Astrocyte (in vitro differentiated cells and primary cell): Measurements from ENCODE around the gene SUPT3H.

Experiments
- EZH2 ChIP-seq: IDR thresholded peaks from 2 replicates; pipeline ENCODE4 v1.6.1; 2012; ENCODE audit warnings: mild to moderate bottlenecking, low read length, inconsistent platforms; ENCODE audit not compliant: insufficient read depth
- TF ChIP-seq, protein P1 (sequence below): IDR thresholded peaks from 2 replicates; pipeline ENCODE4 v1.5.1; 2011; ENCODE audit warnings: low read depth, mild to moderate bottlenecking, inconsistent platforms, low read length, moderate library complexity; ENCODE audit not compliant: insufficient read depth

DNA sequence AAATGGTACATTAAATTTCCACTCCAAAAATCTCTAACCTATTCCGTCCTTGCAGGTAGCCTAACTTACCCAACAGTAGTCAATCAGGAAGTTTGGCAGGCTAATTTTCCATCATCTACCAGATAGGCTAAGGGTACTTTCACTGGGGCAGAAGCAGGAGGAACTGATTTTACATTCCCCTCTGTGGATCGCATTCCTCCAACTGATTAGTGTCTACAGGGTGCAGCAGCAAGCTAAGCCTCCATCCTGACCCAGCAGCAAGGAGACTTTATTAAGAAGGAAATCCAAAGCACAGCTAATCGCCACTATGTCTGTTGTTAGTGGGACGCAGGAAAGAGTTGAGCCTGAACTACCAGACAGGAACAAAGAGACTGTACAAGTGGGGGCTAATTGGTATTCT lies 192.8 kb downstream of the SUPT3H start:
- TF ChIP-seq, protein P1, sequence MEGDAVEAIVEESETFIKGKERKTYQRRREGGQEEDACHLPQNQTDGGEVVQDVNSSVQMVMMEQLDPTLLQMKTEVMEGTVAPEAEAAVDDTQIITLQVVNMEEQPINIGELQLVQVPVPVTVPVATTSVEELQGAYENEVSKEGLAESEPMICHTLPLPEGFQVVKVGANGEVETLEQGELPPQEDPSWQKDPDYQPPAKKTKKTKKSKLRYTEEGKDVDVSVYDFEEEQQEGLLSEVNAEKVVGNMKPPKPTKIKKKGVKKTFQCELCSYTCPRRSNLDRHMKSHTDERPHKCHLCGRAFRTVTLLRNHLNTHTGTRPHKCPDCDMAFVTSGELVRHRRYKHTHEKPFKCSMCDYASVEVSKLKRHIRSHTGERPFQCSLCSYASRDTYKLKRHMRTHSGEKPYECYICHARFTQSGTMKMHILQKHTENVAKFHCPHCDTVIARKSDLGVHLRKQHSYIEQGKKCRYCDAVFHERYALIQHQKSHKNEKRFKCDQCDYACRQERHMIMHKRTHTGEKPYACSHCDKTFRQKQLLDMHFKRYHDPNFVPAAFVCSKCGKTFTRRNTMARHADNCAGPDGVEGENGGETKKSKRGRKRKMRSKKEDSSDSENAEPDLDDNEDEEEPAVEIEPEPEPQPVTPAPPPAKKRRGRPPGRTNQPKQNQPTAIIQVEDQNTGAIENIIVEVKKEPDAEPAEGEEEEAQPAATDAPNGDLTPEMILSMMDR, result no peak
- TF ChIP-seq EZH2, result no peak
